C4-2B (cell line): ENCODE data around the gene ATP6V1G2.

ENCODE experiments used
- CTCF ChIP-seq: fragments of 450-650 bp; conservative IDR thresholded peaks from 2 replicates; pipeline ENCODE4 v1.5.1; 2017; ENCODE audit warnings: mild to moderate bottlenecking
- ZFX ChIP-seq: fragments of 450-650 bp; IDR thresholded peaks from 2 replicates; pipeline ENCODE4 v1.6.1; 2017

DNA sequence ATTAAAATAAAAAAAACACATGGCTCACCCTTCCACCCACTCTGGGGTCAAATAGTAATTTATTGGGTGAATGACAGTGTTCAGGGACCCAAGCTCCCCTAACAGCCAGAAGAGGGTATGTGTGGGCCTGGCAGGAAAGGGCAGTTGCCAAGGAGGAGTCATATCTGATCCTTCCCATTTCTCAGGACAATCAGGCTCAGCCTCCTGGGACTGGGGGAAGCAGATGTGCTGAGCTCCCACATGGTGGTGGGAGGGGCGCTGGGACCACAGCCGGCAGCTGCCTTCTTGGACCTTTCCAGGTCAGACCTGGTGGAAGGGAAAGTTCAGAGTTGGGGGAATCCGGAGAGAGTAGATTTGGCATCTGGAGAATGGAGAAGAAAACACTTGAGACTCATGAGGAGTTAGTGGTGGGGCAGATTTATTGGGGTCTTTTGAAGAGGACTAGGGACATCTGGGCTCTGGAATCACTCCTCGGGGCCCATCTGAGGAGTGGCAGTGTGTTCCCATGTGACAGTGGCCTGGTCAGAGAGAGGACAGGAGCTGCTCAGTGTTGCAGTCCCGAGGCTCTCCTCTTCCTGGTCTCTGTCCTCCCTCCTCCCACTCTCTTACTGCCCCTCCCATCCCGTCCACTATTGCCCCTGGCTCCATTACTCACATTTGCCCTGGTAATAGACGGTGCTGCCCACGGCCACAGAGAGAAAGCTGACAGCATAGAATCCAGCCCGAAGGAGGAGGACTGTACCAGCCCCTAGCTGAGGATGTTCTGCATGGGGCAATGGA, 42.7 kb upstream of the ATP6V1G2 start:
- TF ChIP-seq CTCF (no peak), ZFX (no peak)
